ENCODE data around the gene MYB.
A peak's percentile ranks its signal among the peaks of the same experiment; 100 is the strongest.

The MYB gene

GRCh38 chr6:135212935-135213334 is 31.8 kb downstream of the MYB start:
- H3K9ac ChIP-seq = peak overlapping the region in 1 of 11 experiments; percentile 45; a peak in 1 of 22 replicates
- H3K4me1 ChIP-seq = peaks cover 0 to 21% (median 10%) of the 10 kb centered on the region in 10 experiments; a peak in 10 of 20 replicates
- no peak overlapping the region for H3K4me3 ChIP-seq
- H3K9me3 ChIP-seq (replicated peaks in 1 of 11) = peaks cover 0 to 11% (median 0%) of the 10 kb centered on the region in 11 experiments; a peak in 5 of 22 replicates
- H4K20me1 ChIP-seq = peaks cover 0 to 71% (median 4%) of the 10 kb centered on the region in 11 experiments; a peak in 6 of 22 replicates
- no peaks in the 10 kb centered on the region for H3K27me3 ChIP-seq
- TF ChIP-seq Cebpa-rat (IDR thresholded peaks at IDR 0.05) = no peak
- H3K4me2 ChIP-seq = no peak overlapping the region
- peak overlapping the region in 7 of 11 experiments; percentile 4 to 50 (median 23); a peak in 10 of 22 replicates for H3K27ac ChIP-seq
- H3K36me3 ChIP-seq = peaks cover 4 to 100% (median 99%) of the 10 kb centered on the region in 11 experiments; a peak in 19 of 22 replicates

GRCh38 chr6:135213616-135214015 is 32.5 kb downstream of the MYB start:
- TF ChIP-seq Cebpa-rat (IDR thresholded peaks at IDR 0.05) = no peak
- Histone ChIP-seq H3K9ac (no peak overlapping the region), H3K4me1 (peaks cover 0 to 20% (median 10%) of the 10 kb centered on the region in 10 experiments; a peak in 10 of 20 replicates), H3K36me3 (peaks cover 4 to 100% (median 99%) of the 10 kb centered on the region in 11 experiments; a peak in 19 of 22 replicates), H3K4me3 (no peak overlapping the region), H3K9me3 (replicated peaks in 1 of 11) (peaks cover 0 to 7% (median 0%) of the 10 kb centered on the region in 11 experiments; a peak in 5 of 22 replicates), H3K27me3 (no peaks in the 10 kb centered on the region), H3K4me2 (no peak overlapping the region), H4K20me1 (peaks cover 0 to 68% (median 4%) of the 10 kb centered on the region in 11 experiments; a peak in 6 of 22 replicates), H3K27ac (peak overlapping the region in 5 of 11 experiments; percentile 8 to 38 (median 25); a peak in 6 of 22 replicates)

- H3K9me3 ChIP-seq (replicated peaks in 1 of 11) = no peaks in the 10 kb centered on the region
- H3K4me1 ChIP-seq = peaks cover 0 to 9% (median 1%) of the 10 kb centered on the region in 10 experiments; a peak in 8 of 20 replicates
- no peak overlapping the region for H3K4me3 ChIP-seq
- peaks cover 0 to 61% (median 4%) of the 10 kb centered on the region in 11 experiments; a peak in 6 of 22 replicates for H4K20me1 ChIP-seq
- H3K4me2 ChIP-seq = no peak overlapping the region
- no peaks in the 10 kb centered on the region for H3K27me3 ChIP-seq
- TF ChIP-seq Cebpa-rat (IDR thresholded peaks at IDR 0.05) = no peak
- no peak overlapping the region for H3K9ac ChIP-seq
- H3K36me3 ChIP-seq = peaks cover 4 to 100% (median 100%) of the 10 kb centered on the region in 11 experiments; a peak in 20 of 22 replicates
- peak overlapping the region in 4 of 11 experiments; percentile 1 to 39 (median 15); a peak in 3 of 22 replicates for H3K27ac ChIP-seq
These were observed 34.1 kb downstream of the MYB start for GRCh38 chr6:135215160-135215559.

GRCh38 chr6:135215563-135215962 is 34.5 kb downstream of the MYB start:
- Histone ChIP-seq H3K36me3 (peaks cover 4 to 100% (median 98%) of the 10 kb centered on the region in 11 experiments; a peak in 20 of 22 replicates), H3K9ac (no peak overlapping the region), H4K20me1 (peaks cover 0 to 57% (median 4%) of the 10 kb centered on the region in 11 experiments; a peak in 5 of 22 replicates), H3K27me3 (no peaks in the 10 kb centered on the region), H3K4me1 (peaks cover 0 to 9% (median 0%) of the 10 kb centered on the region in 10 experiments; a peak in 4 of 20 replicates), H3K9me3 (replicated peaks in 1 of 11) (no peaks in the 10 kb centered on the region), H3K4me3 (no peak overlapping the region), H3K27ac (peak overlapping the region in 5 of 11 experiments; percentile 10 to 39 (median 14); a peak in 6 of 22 replicates), H3K4me2 (no peak overlapping the region)
- no peak for TF ChIP-seq Cebpa-rat (IDR thresholded peaks at IDR 0.05)

- H3K4me3 ChIP-seq = no peak overlapping the region
- peak overlapping the region in 1 of 11 experiments; percentile 18; a peak in 2 of 22 replicates for H3K27ac ChIP-seq
- H3K9ac ChIP-seq = no peak overlapping the region
- peaks cover 0 to 48% (median 4%) of the 10 kb centered on the region in 11 experiments; a peak in 5 of 22 replicates for H4K20me1 ChIP-seq
- H3K36me3 ChIP-seq = peaks cover 4 to 94% (median 81%) of the 10 kb centered on the region in 11 experiments; a peak in 20 of 22 replicates
- H3K9me3 ChIP-seq (replicated peaks in 1 of 11) = no peaks in the 10 kb centered on the region
- no peak for TF ChIP-seq Cebpa-rat (IDR thresholded peaks at IDR 0.05)
- H3K4me1 ChIP-seq = peaks cover 0 to 9% (median 0%) of the 10 kb centered on the region in 10 experiments; a peak in 3 of 20 replicates
- no peak overlapping the region for H3K4me2 ChIP-seq
- no peaks in the 10 kb centered on the region for H3K27me3 ChIP-seq
These were observed 36.6 kb downstream of the MYB start for GRCh38 chr6:135217663-135218062.

GRCh38 chr6:135219346-135219745 is 38.2 kb downstream of the MYB start:
- Histone ChIP-seq H3K27me3 (no peaks in the 10 kb centered on the region), H3K9me3 (replicated peaks in 1 of 11) (no peaks in the 10 kb centered on the region), H3K4me2 (no peak overlapping the region), H3K4me1 (peaks cover 0 to 9% (median 0%) of the 10 kb centered on the region in 10 experiments; a peak in 3 of 20 replicates), H4K20me1 (peaks cover 0 to 37% (median 4%) of the 10 kb centered on the region in 11 experiments; a peak in 5 of 22 replicates), H3K36me3 (peaks cover 4 to 77% (median 64%) of the 10 kb centered on the region in 11 experiments; a peak in 20 of 22 replicates), H3K27ac (no peak overlapping the region), H3K4me3 (no peak overlapping the region), H3K9ac (no peak overlapping the region)
- no peak for TF ChIP-seq Cebpa-rat (IDR thresholded peaks at IDR 0.05)

GRCh38 chr6:135221042-135221441 is 39.9 kb downstream of the MYB start:
- Histone ChIP-seq H3K4me1 (0 out of 20 replicates have a peak, but pooled peaks cover 0 to under 1% (median 0%) of the 10 kb centered on the region in 10 experiments), H3K9me3 (replicated peaks in 1 of 11) (no peaks in the 10 kb centered on the region), H4K20me1 (peaks cover 0 to 26% (median 0%) of the 10 kb centered on the region in 11 experiments; a peak in 3 of 22 replicates), H3K9ac (no peak overlapping the region), H3K36me3 (peaks cover 4 to 60% (median 47%) of the 10 kb centered on the region in 11 experiments; a peak in 20 of 22 replicates), H3K27ac (peak overlapping the region in 2 of 11 experiments; percentile 2 to 6; a peak in 2 of 22 replicates), H3K27me3 (no peaks in the 10 kb centered on the region), H3K4me2 (no peak overlapping the region), H3K4me3 (no peak overlapping the region)
- TF ChIP-seq Cebpa-rat (IDR thresholded peaks at IDR 0.05) = no peak

GRCh38 chr6:135221505-135221904 is 40.4 kb downstream of the MYB start:
- TF ChIP-seq Cebpa-rat (IDR thresholded peaks at IDR 0.05) = no peak
- Histone ChIP-seq H4K20me1 (peaks cover 0 to 21% (median 0%) of the 10 kb centered on the region in 11 experiments; a peak in 3 of 22 replicates), H3K4me3 (no peak overlapping the region), H3K27me3 (no peaks in the 10 kb centered on the region), H3K4me1 (no peaks in the 10 kb centered on the region), H3K9me3 (replicated peaks in 1 of 11) (peaks cover 0 to under 1% (median 0%) of the 10 kb centered on the region in 11 experiments; a peak in 2 of 22 replicates), H3K4me2 (no peak overlapping the region), H3K36me3 (peaks cover 4 to 55% (median 43%) of the 10 kb centered on the region in 11 experiments; a peak in 20 of 22 replicates), H3K27ac (no peak overlapping the region), H3K9ac (no peak overlapping the region)

- peaks cover under 1 to 44% (median 32%) of the 10 kb centered on the region in 11 experiments; a peak in 20 of 22 replicates for H3K36me3 ChIP-seq
- H4K20me1 ChIP-seq = peaks cover 0 to 10% (median 0%) of the 10 kb centered on the region in 11 experiments; a peak in 2 of 22 replicates
- 0 out of 22 replicates have a peak overlapping the region, but pooled peaks of 2 of the 11 experiments have one; percentile 15 to 22 for H3K27ac ChIP-seq
- peaks cover 0 to 10% (median 0%) of the 10 kb centered on the region in 11 experiments; a peak in 2 of 22 replicates for H3K9me3 ChIP-seq (replicated peaks in 1 of 11)
- peaks cover 0 to 5% (median 0%) of the 10 kb centered on the region in 10 experiments; a peak in 2 of 20 replicates for H3K4me1 ChIP-seq
- no peak overlapping the region for H3K4me3 ChIP-seq
- no peak overlapping the region for H3K9ac ChIP-seq
- H3K4me2 ChIP-seq = no peak overlapping the region
- TF ChIP-seq Cebpa-rat (IDR thresholded peaks at IDR 0.05) = no peak
- no peaks in the 10 kb centered on the region for H3K27me3 ChIP-seq
These were observed 41.5 kb downstream of the MYB start for GRCh38 chr6:135222623-135223022.
